OCI-LY3 (cell line): ENCODE data around the gene TRERF1.

ENCODE experiments used
- H2AFZ ChIP-seq: fragments of 200-600, 300-600 bp; shearing (Covaris generic); 2 replicates; pipeline ENCODE4 v1.6.0; 2014; ENCODE audit warnings: antibody characterized with exemption, low read depth, low read length
- H3K27ac ChIP-seq: fragments of 200-600, 300-600 bp; sonication (generic); 2 replicates; pipeline ENCODE4 v1.5.1; 2014; ENCODE audit warnings: mild to moderate bottlenecking, low read length, moderate library complexity, mixed read lengths
- H3K27me3 ChIP-seq: fragments of 200-600, 300-600 bp; sonication (generic); 2 replicates; pipeline ENCODE4 v1.6.1; 2014; ENCODE audit warnings: low read depth, low read length, mixed read lengths
- H3K36me3 ChIP-seq: fragments of 200-600, 300-600 bp; sonication (generic); replicated peaks from 2 replicates; pipeline ENCODE3; 2014; ENCODE audit warnings: low read depth, low read length, mixed read lengths
- H3K4me1 ChIP-seq: fragments of 300-600, 200-600 bp; sonication (generic); 2 replicates; pipeline ENCODE4 v1.6.1; 2014; ENCODE audit warnings: low read length, mixed read lengths
- H3K4me2 ChIP-seq: fragments of 200-600, 300-600 bp; sonication (generic); 2 replicates; pipeline ENCODE4 v1.6.1; 2014; ENCODE audit warnings: low read length, mixed read lengths
- H3K4me3 ChIP-seq: fragments of 300-600, 200-600 bp; sonication (generic); 2 replicates; pipeline ENCODE4 v1.5.1; 2014; ENCODE audit warnings: antibody characterized with exemption, mild to moderate bottlenecking, low read length, moderate library complexity
- H3K79me2 ChIP-seq: fragments of 300-600, 200-600 bp; shearing (Covaris generic); 2 replicates; pipeline ENCODE4 v1.6.1; 2014; ENCODE audit warnings: mild to moderate bottlenecking, low read length, mixed read lengths
- H3K9ac ChIP-seq: fragments of 300-600, 200-600 bp; shearing (Covaris generic); 2 replicates; pipeline ENCODE4 v1.6.0; 2014; ENCODE audit warnings: mild to moderate bottlenecking, low read length, moderate library complexity
- H3K9me3 ChIP-seq: fragments of 200-600, 300-600 bp; shearing (Covaris generic); 2 replicates; pipeline ENCODE4 v1.6.1; 2014; ENCODE audit warnings: low read length, mixed read lengths; ENCODE audit not compliant: insufficient read depth
- H4K20me1 ChIP-seq: fragments of 200-600, 300-600 bp; sonication (generic); 2 replicates; pipeline ENCODE4 v1.6.1; 2016; ENCODE audit warnings: low read length, mixed read lengths; ENCODE audit not compliant: insufficient read depth
- EZH2phosphoT487 ChIP-seq: fragments of 200-600 bp; shearing (Covaris generic); IDR thresholded peaks from 2 replicates; pipeline ENCODE4 v1.6.1; 2018; ENCODE audit warnings: antibody characterized with exemption, mixed run types, low read depth
- TF ChIP-seq, protein P1 (sequence below): fragments of 200-600, 300-600 bp; sonication (generic); IDR thresholded peaks from 2 replicates; pipeline ENCODE4 v1.5.1; 2014; ENCODE audit warnings: antibody characterized with exemption, low read length, low read depth

Gene TRERF1

DNA sequence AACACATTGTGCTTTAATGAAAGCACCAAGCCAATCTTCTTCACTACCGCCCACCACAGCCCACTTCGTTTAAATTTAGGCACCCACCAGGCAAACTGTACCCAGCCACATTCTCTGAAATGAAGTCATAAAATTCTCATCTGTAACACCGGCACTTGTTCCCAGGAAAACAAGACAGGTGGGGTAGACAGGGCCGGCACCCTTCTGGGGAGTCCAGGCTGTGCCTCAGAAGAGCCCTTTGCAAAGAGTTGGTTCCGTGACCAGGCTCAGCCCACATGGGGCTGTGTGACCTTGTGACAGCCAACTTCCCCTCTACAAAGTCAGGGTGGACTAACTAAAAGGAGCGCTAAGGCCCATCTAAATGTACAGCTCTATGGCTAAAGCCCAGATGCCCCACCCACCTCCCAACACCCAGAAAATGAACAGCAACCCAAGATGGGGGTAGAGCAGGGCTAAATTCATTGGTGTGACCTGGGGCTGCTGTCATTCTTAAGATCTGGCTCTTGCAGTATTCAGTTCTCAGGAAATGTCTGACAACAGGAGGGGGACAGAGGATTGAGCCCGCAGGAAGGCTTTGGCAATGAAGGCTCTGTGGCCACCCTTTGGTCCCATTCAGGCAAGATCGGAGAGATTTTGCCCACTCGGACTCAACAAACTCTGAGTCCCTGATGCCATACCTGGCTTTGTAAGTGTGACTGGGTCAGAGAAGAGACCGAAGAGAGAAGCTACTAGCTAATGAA, 56.7 kb downstream of the TRERF1 start:
- H3K4me2 ChIP-seq = peak overlapping the region; percentile 6; the same call in 1 of the 2 replicates
- no peak overlapping the region for H2AFZ ChIP-seq
- H3K9ac ChIP-seq = no peak overlapping the region
- H3K36me3 ChIP-seq = peaks cover 3% of the 10 kb centered on the region
- H4K20me1 ChIP-seq = peaks cover 33% of the 10 kb centered on the region
- no peak overlapping the region for H3K27ac ChIP-seq
- H3K4me1 ChIP-seq = peaks cover 52% of the 10 kb centered on the region
- H3K4me3 ChIP-seq = no peak overlapping the region
- H3K79me2 ChIP-seq = peaks cover 86% of the 10 kb centered on the region
- H3K27me3 ChIP-seq = no peaks in the 10 kb centered on the region
- H3K9me3 ChIP-seq = no peaks in the 10 kb centered on the region
- TF ChIP-seq, protein P1, sequence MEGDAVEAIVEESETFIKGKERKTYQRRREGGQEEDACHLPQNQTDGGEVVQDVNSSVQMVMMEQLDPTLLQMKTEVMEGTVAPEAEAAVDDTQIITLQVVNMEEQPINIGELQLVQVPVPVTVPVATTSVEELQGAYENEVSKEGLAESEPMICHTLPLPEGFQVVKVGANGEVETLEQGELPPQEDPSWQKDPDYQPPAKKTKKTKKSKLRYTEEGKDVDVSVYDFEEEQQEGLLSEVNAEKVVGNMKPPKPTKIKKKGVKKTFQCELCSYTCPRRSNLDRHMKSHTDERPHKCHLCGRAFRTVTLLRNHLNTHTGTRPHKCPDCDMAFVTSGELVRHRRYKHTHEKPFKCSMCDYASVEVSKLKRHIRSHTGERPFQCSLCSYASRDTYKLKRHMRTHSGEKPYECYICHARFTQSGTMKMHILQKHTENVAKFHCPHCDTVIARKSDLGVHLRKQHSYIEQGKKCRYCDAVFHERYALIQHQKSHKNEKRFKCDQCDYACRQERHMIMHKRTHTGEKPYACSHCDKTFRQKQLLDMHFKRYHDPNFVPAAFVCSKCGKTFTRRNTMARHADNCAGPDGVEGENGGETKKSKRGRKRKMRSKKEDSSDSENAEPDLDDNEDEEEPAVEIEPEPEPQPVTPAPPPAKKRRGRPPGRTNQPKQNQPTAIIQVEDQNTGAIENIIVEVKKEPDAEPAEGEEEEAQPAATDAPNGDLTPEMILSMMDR = no peak
- no peak for TF ChIP-seq EZH2phosphoT487

DNA sequence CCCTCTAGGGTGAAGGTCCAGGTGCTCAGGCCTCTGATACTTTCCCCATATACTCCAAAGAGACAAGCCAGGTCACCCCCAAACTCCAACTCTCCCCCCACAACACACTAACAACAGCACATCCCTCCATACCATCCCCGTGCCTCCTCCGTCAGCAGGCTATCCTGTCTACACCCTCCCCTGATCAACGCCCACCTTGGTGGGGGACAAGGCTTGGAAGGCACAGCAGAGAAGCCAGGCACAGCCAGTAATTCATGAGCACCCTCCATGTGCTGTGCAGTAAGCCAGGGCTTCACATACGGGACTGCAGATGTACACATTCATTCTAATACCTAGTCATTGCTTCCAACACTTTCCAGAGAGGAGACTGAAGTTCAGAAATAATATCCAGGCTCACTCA, 57.6 kb downstream of the TRERF1 start:
- peaks cover 86% of the 10 kb centered on the region for H3K79me2 ChIP-seq

DNA sequence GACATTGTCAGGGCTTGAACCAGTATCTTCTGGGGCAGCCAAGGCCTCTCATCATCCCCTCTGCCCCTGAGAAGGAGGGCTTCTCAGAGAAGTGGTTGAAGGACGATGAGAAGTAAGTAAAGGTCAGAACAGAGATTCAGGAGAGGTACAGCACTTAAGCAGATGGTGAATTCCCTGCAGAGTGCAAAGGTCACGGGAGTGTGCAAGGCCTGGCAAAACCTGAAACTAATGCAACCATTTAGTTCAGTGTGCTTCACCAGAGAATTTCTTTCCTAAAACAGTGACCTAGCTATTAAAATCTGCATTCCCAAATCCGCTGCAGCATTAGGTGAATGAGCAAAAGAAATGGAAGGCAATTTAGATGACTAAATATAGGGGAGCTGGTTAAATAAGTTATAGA, 58.4 kb downstream of the TRERF1 start:
- H3K4me1 ChIP-seq = peaks cover 69% of the 10 kb centered on the region
- H2AFZ ChIP-seq = no peak overlapping the region
- H3K27ac ChIP-seq = peak overlapping the region; percentile 9
- no peaks in the 10 kb centered on the region for H3K9me3 ChIP-seq
- TF ChIP-seq, protein P1 = no peak
- TF ChIP-seq EZH2phosphoT487 = no peak
- peak overlapping the region; percentile 22 for H3K4me3 ChIP-seq
- peaks cover 3% of the 10 kb centered on the region for H3K36me3 ChIP-seq
- no peaks in the 10 kb centered on the region for H3K27me3 ChIP-seq
- H3K4me2 ChIP-seq = peak overlapping the region; percentile 76
- H3K9ac ChIP-seq = no peak overlapping the region
- peaks cover 88% of the 10 kb centered on the region for H3K79me2 ChIP-seq
- H4K20me1 ChIP-seq = peaks cover 42% of the 10 kb centered on the region

More for the DNA sequence above, 57.6 kb downstream of the TRERF1 start:
- peaks cover 40% of the 10 kb centered on the region for H4K20me1 ChIP-seq
- H3K4me2 ChIP-seq = peak overlapping the region; percentile 76
- H3K27ac ChIP-seq = no peak overlapping the region
- 0 out of 2 replicates have a peak overlapping the region, but pooled peaks have one; percentile 6 for H3K9ac ChIP-seq
- H3K27me3 ChIP-seq = no peaks in the 10 kb centered on the region
- no peaks in the 10 kb centered on the region for H3K9me3 ChIP-seq
- TF ChIP-seq EZH2phosphoT487 = no peak
- TF ChIP-seq, protein P1 = no peak
- peaks cover 61% of the 10 kb centered on the region for H3K4me1 ChIP-seq
- H3K36me3 ChIP-seq = peaks cover 3% of the 10 kb centered on the region
- peak overlapping the region; percentile 22 for H3K4me3 ChIP-seq
- no peak overlapping the region for H2AFZ ChIP-seq

DNA sequence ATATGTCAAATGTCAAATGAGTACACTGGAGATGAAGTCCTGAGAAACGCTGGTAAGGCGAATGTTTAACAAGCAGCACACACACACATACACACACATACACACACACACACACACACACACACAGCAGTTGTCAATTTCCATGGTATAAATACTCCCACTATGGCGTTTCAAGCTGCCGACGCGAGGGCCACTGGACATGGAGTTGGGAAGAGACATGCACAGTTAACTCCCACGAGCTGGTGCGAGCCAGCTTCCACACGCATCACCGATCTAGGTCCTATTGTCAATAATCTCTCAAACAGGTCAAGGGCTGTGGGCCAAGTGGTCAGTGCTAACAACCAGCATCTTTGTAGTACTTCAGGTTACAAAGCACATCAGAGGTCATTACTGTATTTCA, 58.9 kb downstream of the TRERF1 start:
- H3K4me1 ChIP-seq = peaks cover 74% of the 10 kb centered on the region
- TF ChIP-seq, protein P1 = no peak
- no peak for TF ChIP-seq EZH2phosphoT487

More for the DNA sequence above, 58.9 kb downstream of the TRERF1 start:
- Histone ChIP-seq H3K9ac (no peak overlapping the region), H3K4me3 (peak overlapping the region; percentile 22; the same call in 1 of the 2 replicates), H4K20me1 (peaks cover 44% of the 10 kb centered on the region), H2AFZ (no peak overlapping the region), H3K79me2 (peaks cover 89% of the 10 kb centered on the region), H3K9me3 (no peaks in the 10 kb centered on the region), H3K4me2 (peak overlapping the region; percentile 76), H3K27me3 (no peaks in the 10 kb centered on the region), H3K27ac (peak overlapping the region; percentile 9), H3K36me3 (peaks cover 3% of the 10 kb centered on the region)
